Right hindlimb (tissue), 1 donor: ENCODE measurements around the gene SYCP2.

Experiments
- DNase-seq: peaks from one replicate; pipeline ENCODE4 v3.0.0-alpha.2; 2018

SYCP2 gene

DNA sequence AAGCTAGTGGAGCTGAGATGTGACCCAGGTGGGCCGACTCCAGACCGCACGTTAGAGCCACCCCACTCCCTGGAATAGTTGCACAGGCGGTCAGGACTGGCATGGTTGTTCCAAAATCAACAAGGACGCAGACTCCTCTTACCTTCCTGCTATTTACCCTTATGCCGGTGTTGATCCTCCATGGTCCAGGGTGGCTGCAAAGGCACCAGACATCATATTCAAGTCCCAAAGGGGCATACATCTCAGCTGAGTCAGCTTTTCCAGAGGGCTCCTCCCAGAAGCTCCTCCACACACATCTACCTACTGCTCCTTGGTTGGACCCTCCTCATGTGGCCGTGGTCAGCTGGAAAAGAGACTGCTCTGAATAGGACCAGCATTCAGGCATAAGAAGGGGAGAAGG, 112.2 kb downstream of the SYCP2 start:
- no peak for DNase-seq

DNA sequence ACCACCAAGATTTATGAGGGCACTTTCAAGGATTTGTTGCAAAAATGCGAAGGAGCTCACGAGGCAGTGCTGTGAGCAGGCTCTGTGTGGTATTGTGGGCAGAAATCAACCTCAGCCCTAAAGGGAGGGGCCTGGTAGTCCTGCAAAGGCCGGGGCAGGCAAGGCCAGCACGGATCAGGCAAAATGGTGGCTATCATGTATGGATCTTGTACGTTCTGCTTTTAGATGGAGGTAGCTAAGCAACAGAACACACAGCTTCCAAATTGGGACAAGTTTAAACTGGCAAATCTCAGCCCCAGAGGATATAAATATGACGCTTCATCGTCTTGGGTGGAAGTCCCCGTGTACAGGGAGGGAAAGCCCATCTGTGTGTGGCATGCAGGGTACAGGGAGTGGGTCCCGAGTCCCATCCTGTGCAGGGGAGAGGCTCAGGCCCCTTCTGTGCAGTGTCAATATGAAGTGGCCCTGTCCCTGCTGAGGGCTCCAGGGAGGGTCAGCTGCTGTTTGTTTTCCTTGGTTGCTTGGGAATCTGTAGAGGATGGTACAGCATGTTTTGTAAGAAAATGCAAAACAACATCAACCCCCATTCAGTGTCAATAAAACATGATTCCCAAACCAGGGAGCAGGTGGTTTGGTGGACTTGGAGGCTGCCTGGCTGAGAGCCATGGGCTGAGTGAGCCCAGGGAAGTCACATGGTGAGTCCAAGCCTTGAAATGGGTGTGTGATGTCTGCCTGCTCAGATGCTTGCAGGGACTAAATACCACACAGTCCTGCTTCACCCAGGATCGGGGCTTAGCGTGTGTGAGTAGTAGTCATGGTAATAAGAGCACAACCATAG, 113.0 kb downstream of the SYCP2 start:
- peak; percentile 73 for DNase-seq

DNA sequence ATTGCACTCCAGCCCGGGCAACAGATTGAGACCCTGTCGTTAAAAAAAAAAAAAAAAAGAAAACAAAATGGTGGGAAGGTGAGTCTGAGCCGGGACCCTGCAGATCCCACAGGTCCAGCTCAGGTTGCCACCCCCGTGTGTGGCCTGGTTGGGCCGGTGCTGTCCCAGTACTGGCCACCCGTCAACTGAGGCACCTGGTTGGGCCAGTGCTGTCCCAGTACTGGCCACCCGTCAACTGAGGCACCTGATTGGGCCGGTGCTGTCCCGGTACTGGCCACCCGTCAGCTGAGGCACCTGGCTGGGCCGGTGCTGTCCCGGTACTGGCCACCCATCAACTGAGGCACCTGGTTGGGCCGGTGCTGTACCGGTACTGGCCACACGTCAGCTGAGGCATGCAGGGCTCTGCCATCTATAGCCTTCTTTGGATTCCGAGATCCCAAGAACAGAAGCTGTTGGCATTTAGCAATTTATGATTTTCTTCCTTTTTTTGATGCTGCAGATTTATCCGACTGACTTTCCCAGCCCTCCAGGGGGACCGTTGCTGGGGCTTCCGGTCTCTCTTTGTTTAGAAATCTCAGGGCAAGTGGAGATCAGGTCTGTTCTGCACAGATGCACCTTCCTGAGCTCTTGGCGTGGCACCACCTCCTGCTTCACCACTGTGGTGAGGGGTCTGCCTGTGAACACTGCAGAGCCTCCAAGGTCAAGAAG, 113.8 kb downstream of the SYCP2 start:
- no peak for DNase-seq

- DNase-seq = no peak
Observed at GRCh38 chr20:59818911-59819310, 114.5 kb downstream of the SYCP2 start.

GRCh38 chr20:59817846-59818615, 115.4 kb downstream of the SYCP2 start:
- no peak for DNase-seq

- no peak for DNase-seq
Observed at GRCh38 chr20:59817406-59817805, 116.0 kb downstream of the SYCP2 start.

GRCh38 chr20:59816146-59816738, 117.2 kb downstream of the SYCP2 start:
- no peak for DNase-seq

DNA sequence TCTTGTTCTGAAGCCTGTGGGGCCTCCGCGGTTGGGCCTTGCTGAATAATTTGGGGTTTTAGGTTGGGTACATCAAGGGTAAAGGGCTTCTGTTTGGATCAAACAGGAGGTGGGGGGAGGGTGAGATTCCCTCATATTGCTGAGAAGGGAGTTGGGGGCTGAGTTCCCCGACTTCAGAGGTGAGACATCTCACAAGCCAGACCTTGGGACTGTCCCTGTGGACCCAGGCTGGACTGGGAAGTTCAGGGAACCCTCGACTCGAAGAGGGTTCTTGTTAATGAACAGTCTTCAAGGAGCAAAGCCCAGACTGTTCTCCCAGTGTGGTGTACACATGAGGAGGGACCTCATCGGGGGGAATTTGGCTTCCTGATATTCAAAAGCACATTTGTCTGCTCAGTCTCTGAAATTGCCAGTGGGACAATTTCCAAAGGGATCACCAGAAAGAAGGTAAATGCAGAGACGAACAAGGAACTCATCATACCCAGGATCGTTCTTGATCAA, 118.5 kb downstream of the SYCP2 start:
- DNase-seq = no peak

- no peak for DNase-seq
Observed at GRCh38 chr20:59813948-59814839, 119.2 kb downstream of the SYCP2 start.
